ENCODE measurements around the gene CYTH3. TPM values are rescaled to one million over a fixed set of nuclear protein-coding genes. Genes with fewer than 3 reads are reported as not detected.
A peak's percentile ranks its signal among the peaks of the same experiment; 100 is the strongest.

Gene CYTH3
- total and polyA plus RNA-seq, 2 of the 4 experiments (the other 2 are of a cell fraction) = 14.2 to 34.8 TPM

DNA sequence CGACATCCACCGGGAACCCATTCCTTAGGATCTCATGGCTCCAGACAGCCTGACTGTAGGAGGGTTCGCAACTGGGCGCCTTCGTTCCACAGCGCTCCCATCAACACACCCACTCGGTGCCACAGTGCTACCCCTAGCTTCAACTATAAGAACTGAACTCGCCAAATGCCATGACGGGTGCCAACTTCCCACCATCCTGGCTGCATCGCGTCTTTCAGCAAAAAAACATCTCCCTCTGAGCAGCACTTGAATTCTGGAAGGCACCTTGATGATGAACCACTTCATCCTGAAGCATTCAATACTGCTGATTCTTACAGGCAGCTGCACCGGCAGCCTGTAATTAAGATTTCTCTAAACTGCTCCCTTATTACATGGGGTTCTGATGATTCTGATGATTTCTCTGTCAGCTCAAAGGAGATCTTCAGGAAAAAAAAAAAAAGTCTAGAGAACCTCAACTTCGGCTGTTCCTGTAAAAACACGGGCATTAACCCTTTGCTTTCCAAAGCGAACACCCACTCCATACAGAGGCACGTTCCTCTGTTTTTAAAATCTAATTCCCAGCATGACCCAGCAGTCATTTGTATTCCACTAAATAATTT, 1.3 kb downstream of the CYTH3 start:
- peak overlapping the region; percentile 89 for H2AFZ ChIP-seq (replicated peaks; ENCODE audit: low read length, poor library complexity)
- peaks cover 32 to 53% of the 10 kb centered on the region in 2 experiments for H3K79me1 ChIP-seq (ENCODE audit: low read depth in 1 of 2, low read length in 2 of 2)
- H3K9me3 ChIP-seq (ENCODE audit: control insufficient read depth, insufficient read depth, low read length) = no peaks in the 10 kb centered on the region
- 0 out of 2 replicates have a peak, but pooled peaks cover 5% of the 10 kb centered on the region for H3K4me1 ChIP-seq (ENCODE audit: control insufficient read depth, insufficient read depth, low read length)
- peaks cover 11% of the 10 kb centered on the region; the same call in 1 of the 2 replicates for H3K9me1 ChIP-seq (ENCODE audit: insufficient read depth, low read length)
- TF ChIP-seq SMC3 (IDR thresholded peaks at IDR 0.05; ENCODE audit: low read depth, low read length) = peak; percentile 23; the same call in 1 of the 2 replicates
- TF ChIP-seq RFX5 (IDR thresholded peaks at IDR 0.05; ENCODE audit: low read depth, low read length) = no peak
- TF ChIP-seq RAD21 (IDR thresholded peaks at IDR 0.05; ENCODE audit: low read length) = peak; percentile 36; the same call in 1 of the 2 replicates
- TF ChIP-seq, protein P1, sequence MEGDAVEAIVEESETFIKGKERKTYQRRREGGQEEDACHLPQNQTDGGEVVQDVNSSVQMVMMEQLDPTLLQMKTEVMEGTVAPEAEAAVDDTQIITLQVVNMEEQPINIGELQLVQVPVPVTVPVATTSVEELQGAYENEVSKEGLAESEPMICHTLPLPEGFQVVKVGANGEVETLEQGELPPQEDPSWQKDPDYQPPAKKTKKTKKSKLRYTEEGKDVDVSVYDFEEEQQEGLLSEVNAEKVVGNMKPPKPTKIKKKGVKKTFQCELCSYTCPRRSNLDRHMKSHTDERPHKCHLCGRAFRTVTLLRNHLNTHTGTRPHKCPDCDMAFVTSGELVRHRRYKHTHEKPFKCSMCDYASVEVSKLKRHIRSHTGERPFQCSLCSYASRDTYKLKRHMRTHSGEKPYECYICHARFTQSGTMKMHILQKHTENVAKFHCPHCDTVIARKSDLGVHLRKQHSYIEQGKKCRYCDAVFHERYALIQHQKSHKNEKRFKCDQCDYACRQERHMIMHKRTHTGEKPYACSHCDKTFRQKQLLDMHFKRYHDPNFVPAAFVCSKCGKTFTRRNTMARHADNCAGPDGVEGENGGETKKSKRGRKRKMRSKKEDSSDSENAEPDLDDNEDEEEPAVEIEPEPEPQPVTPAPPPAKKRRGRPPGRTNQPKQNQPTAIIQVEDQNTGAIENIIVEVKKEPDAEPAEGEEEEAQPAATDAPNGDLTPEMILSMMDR (conservative IDR thresholded peaks at IDR 0.05; ENCODE audit: low read depth, low read length) = peak; percentile 41
- peak overlapping the region; percentile 75 for H3K9ac ChIP-seq (ENCODE audit: low read depth, low read length)
- no peak overlapping the region; the same call in 1 of the 2 replicates for H2BK120ac ChIP-seq (ENCODE audit: low read depth, low read length)
- ChIA-PET POLR2A (ENCODE audit: unreplicated experiment) (no interaction called here), CTCF (interaction anchor here (0.5 to 2.0 kb wide), 2 partner anchors 12 to 111 kb away, joined by 5 to 7 read pairs; no protein-coding TSS in a partner anchor)
- H3K27me3 ChIP-seq (ENCODE audit: control insufficient read depth, insufficient read depth, low read length) = no peaks in the 10 kb centered on the region
- peak overlapping the region; percentile 95 for H3K4me3 ChIP-seq (ENCODE audit: insufficient read depth, low read depth, low read length)
- peaks cover 38% of the 10 kb centered on the region; the same call in 1 of the 2 replicates for H4K20me1 ChIP-seq (ENCODE audit: insufficient read depth, low read length)
- peak overlapping the region; percentile 91 for H3K4me2 ChIP-seq (ENCODE audit: low read depth, low read length)
- ATAC-seq (ENCODE audit: low read depth) (peak; percentile 37), DNase-seq (peak; percentile 39)
- intact Hi-C loops (cut with micrococcal nuclease) (loop anchor here (1.0 to 5.0 kb wide), 3 partner anchors 52 to 111 kb away; no protein-coding TSS in a partner anchor), in situ Hi-C loops (cut with MboI; ENCODE audit: low sequenced_read_pairs) (no loop called here), dilution Hi-C loops (cut with HindIII; ENCODE audit: low sequenced_read_pairs, unreplicated experiment) (no loop called here)
- peak overlapping the region; percentile 48 for H3K14ac ChIP-seq (replicated peaks; ENCODE audit: low read depth, low read length)
- peak overlapping the region; percentile 54 for H3K56ac ChIP-seq (ENCODE audit: extremely low read depth, insufficient read depth, low read length)
- BruUV-seq (replicated peaks) = no TSS peak
- no peak overlapping the region for H2AK9ac ChIP-seq (replicated peaks; ENCODE audit: low read depth, low read length, poor library complexity)
- H4K5ac ChIP-seq (ENCODE audit: low read depth, low read length) = no peak overlapping the region
- H3K27ac ChIP-seq (ENCODE audit: insufficient read depth, low read length) = no peak overlapping the region
- peak overlapping the region; percentile 76 for H3K4ac ChIP-seq (ENCODE audit: low read depth, low read length)
- no peak overlapping the region for H2BK20ac ChIP-seq (ENCODE audit: low read depth, low read length)
- no peak overlapping the region for H2BK15ac ChIP-seq (ENCODE audit: low read depth, low read length)
- H4K8ac ChIP-seq (ENCODE audit: low read depth in 2 of 2, low read length in 2 of 2) = no peak overlapping the region
- no peak overlapping the region for H3K18ac ChIP-seq (ENCODE audit: low read depth, low read length)
- H3K36me3 ChIP-seq (ENCODE audit: control insufficient read depth, insufficient read depth, low read length) = 0 out of 2 replicates have a peak, but pooled peaks cover 1% of the 10 kb centered on the region
- H2AK5ac ChIP-seq (ENCODE audit: low read depth, low read length) = peak overlapping the region; percentile 22
- H2BK5ac ChIP-seq (ENCODE audit: low read depth, low read length, poor library complexity, severe bottlenecking) = no peak overlapping the region
- peak overlapping the region; percentile 76 for H3K23ac ChIP-seq (ENCODE audit: low read depth, low read length)
- peak overlapping the region; percentile 33; the same call in 1 of the 2 replicates for H4K91ac ChIP-seq (ENCODE audit: insufficient read depth, low read depth, low read length)
- WGBS, 2 experiments (ENCODE audit: extremely low coverage in 2 of 2, insufficient read length in 1 of 2) = 10% methylated on average over 9 of the region's 16 CpGs; no CpG with 5 or more reads in 1 of the 2 experiments
